OCI-LY3 (cell line): ENCODE measurements around the gene GRID1.

Experiments used
- H2AFZ ChIP-seq: fragments of 200-600, 300-600 bp; shearing (Covaris generic); 2 replicates; pipeline ENCODE4 v1.6.0; 2014; ENCODE audit warnings: antibody characterized with exemption, low read depth, low read length
- H3K27ac ChIP-seq: fragments of 200-600, 300-600 bp; sonication (generic); 2 replicates; pipeline ENCODE4 v1.5.1; 2014; ENCODE audit warnings: mild to moderate bottlenecking, low read length, moderate library complexity, mixed read lengths
- H3K27me3 ChIP-seq: fragments of 200-600, 300-600 bp; sonication (generic); 2 replicates; pipeline ENCODE4 v1.6.1; 2014; ENCODE audit warnings: low read depth, low read length, mixed read lengths
- H3K36me3 ChIP-seq: fragments of 200-600, 300-600 bp; sonication (generic); replicated peaks from 2 replicates; pipeline ENCODE3; 2014; ENCODE audit warnings: low read depth, low read length, mixed read lengths
- H3K4me1 ChIP-seq: fragments of 300-600, 200-600 bp; sonication (generic); 2 replicates; pipeline ENCODE4 v1.6.1; 2014; ENCODE audit warnings: low read length, mixed read lengths
- H3K4me2 ChIP-seq: fragments of 200-600, 300-600 bp; sonication (generic); 2 replicates; pipeline ENCODE4 v1.6.1; 2014; ENCODE audit warnings: low read length, mixed read lengths
- H3K4me3 ChIP-seq: fragments of 300-600, 200-600 bp; sonication (generic); 2 replicates; pipeline ENCODE4 v1.5.1; 2014; ENCODE audit warnings: antibody characterized with exemption, mild to moderate bottlenecking, low read length, moderate library complexity
- H3K79me2 ChIP-seq: fragments of 300-600, 200-600 bp; shearing (Covaris generic); 2 replicates; pipeline ENCODE4 v1.6.1; 2014; ENCODE audit warnings: mild to moderate bottlenecking, low read length, mixed read lengths
- H3K9ac ChIP-seq: fragments of 300-600, 200-600 bp; shearing (Covaris generic); 2 replicates; pipeline ENCODE4 v1.6.0; 2014; ENCODE audit warnings: mild to moderate bottlenecking, low read length, moderate library complexity
- H3K9me3 ChIP-seq: fragments of 200-600, 300-600 bp; shearing (Covaris generic); 2 replicates; pipeline ENCODE4 v1.6.1; 2014; ENCODE audit warnings: low read length, mixed read lengths; ENCODE audit not compliant: insufficient read depth
- H4K20me1 ChIP-seq: fragments of 200-600, 300-600 bp; sonication (generic); 2 replicates; pipeline ENCODE4 v1.6.1; 2016; ENCODE audit warnings: low read length, mixed read lengths; ENCODE audit not compliant: insufficient read depth
- CTCF ChIP-seq: fragments of 200-600, 300-600 bp; sonication (generic); IDR thresholded peaks from 2 replicates; pipeline ENCODE4 v1.5.1; 2014; ENCODE audit warnings: antibody characterized with exemption, low read length, low read depth
- EZH2phosphoT487 ChIP-seq: fragments of 200-600 bp; shearing (Covaris generic); IDR thresholded peaks from 2 replicates; pipeline ENCODE4 v1.6.1; 2018; ENCODE audit warnings: antibody characterized with exemption, mixed run types, low read depth

GRID1 gene

GRCh38 chr10:86030312-86030711 lies 336.3 kb downstream of the GRID1 start:
- Histone ChIP-seq H3K4me1 (no peaks in the 10 kb centered on the region), H3K27me3 (no peaks in the 10 kb centered on the region), H3K4me3 (no peak overlapping the region), H3K9me3 (no peaks in the 10 kb centered on the region), H3K27ac (no peak overlapping the region), H3K36me3 (no peaks in the 10 kb centered on the region), H3K79me2 (no peaks in the 10 kb centered on the region), H3K9ac (no peak overlapping the region), H2AFZ (no peak overlapping the region), H4K20me1 (no peaks in the 10 kb centered on the region), H3K4me2 (no peak overlapping the region)
- TF ChIP-seq CTCF (no peak), EZH2phosphoT487 (no peak)

- Histone ChIP-seq H3K27ac (no peak overlapping the region), H3K4me1 (0 out of 2 replicates have a peak, but pooled peaks cover 2% of the 10 kb centered on the region), H3K4me3 (no peak overlapping the region), H4K20me1 (no peaks in the 10 kb centered on the region), H3K4me2 (no peak overlapping the region), H3K9me3 (no peaks in the 10 kb centered on the region), H3K79me2 (no peaks in the 10 kb centered on the region), H3K36me3 (no peaks in the 10 kb centered on the region), H2AFZ (no peak overlapping the region), H3K9ac (no peak overlapping the region), H3K27me3 (no peaks in the 10 kb centered on the region)
- no peak for TF ChIP-seq CTCF
Observed at GRCh38 chr10:86027346-86027745, 339.2 kb downstream of the GRID1 start.

- H2AFZ ChIP-seq = no peak overlapping the region
- no peaks in the 10 kb centered on the region for H4K20me1 ChIP-seq
- no peak overlapping the region for H3K4me3 ChIP-seq
- TF ChIP-seq CTCF = no peak
- no peaks in the 10 kb centered on the region for H3K9me3 ChIP-seq
- H3K9ac ChIP-seq = no peak overlapping the region
- H3K4me1 ChIP-seq = 0 out of 2 replicates have a peak, but pooled peaks cover 2% of the 10 kb centered on the region
- no peaks in the 10 kb centered on the region for H3K27me3 ChIP-seq
- no peaks in the 10 kb centered on the region for H3K79me2 ChIP-seq
- no peak overlapping the region for H3K27ac ChIP-seq
- H3K4me2 ChIP-seq = no peak overlapping the region
- no peaks in the 10 kb centered on the region for H3K36me3 ChIP-seq
Observed at GRCh38 chr10:86025509-86025908, 341.1 kb downstream of the GRID1 start.

GRCh38 chr10:86024281-86025041 lies 342.1 kb downstream of the GRID1 start:
- 0 out of 2 replicates have a peak, but pooled peaks cover 2% of the 10 kb centered on the region for H3K4me1 ChIP-seq
- no peaks in the 10 kb centered on the region for H3K27me3 ChIP-seq
- no peaks in the 10 kb centered on the region for H4K20me1 ChIP-seq
- H3K4me3 ChIP-seq = no peak overlapping the region
- H3K36me3 ChIP-seq = no peaks in the 10 kb centered on the region
- H3K9ac ChIP-seq = no peak overlapping the region
- no peak overlapping the region for H3K27ac ChIP-seq
- TF ChIP-seq CTCF (no peak), EZH2phosphoT487 (no peak)
- H3K9me3 ChIP-seq = no peaks in the 10 kb centered on the region
- H3K79me2 ChIP-seq = no peaks in the 10 kb centered on the region
- H2AFZ ChIP-seq = no peak overlapping the region
- H3K4me2 ChIP-seq = no peak overlapping the region
